HG02840 (cell line): Measurements from ENCODE around the gene DMC1.

ENCODE experiments used
- ATAC-seq: cut with Tn5 transposase; IDR thresholded peaks from one replicate; pipeline ENCODE4 v1.9.1; 2021; ENCODE audit warnings: mild to moderate bottlenecking, moderate library complexity, moderate number of reproducible peaks; ENCODE audit not compliant: unreplicated experiment, low FRiP score

DMC1 gene

GRCh38 chr22:38567531-38568285, 2.3 kb downstream of the DMC1 start:
- ATAC-seq, result no peak

- no peak for ATAC-seq
Measured at GRCh38 chr22:38566726-38567504, 3.1 kb downstream of the DMC1 start.

GRCh38 chr22:38565441-38565840, 4.5 kb downstream of the DMC1 start:
- no peak for ATAC-seq

GRCh38 chr22:38564669-38565068, 5.3 kb downstream of the DMC1 start:
- no peak for ATAC-seq

- ATAC-seq, result no peak
Measured at GRCh38 chr22:38554281-38554680, 15.7 kb downstream of the DMC1 start.

- no peak for ATAC-seq
Measured at GRCh38 chr22:38549101-38549894, 20.7 kb downstream of the DMC1 start.

- ATAC-seq, result no peak
Measured at GRCh38 chr22:38540701-38541100, 29.3 kb downstream of the DMC1 start.

GRCh38 chr22:38531251-38531938, 38.6 kb downstream of the DMC1 start:
- ATAC-seq, result no peak

- no peak for ATAC-seq
Measured at GRCh38 chr22:38524429-38524828, 45.6 kb downstream of the DMC1 start.

GRCh38 chr22:38523479-38523878, 46.5 kb downstream of the DMC1 start:
- ATAC-seq, result no peak

GRCh38 chr22:38523029-38523428, 47.0 kb downstream of the DMC1 start:
- ATAC-seq, result no peak

GRCh38 chr22:38519453-38520250, 50.3 kb downstream of the DMC1 start:
- no peak for ATAC-seq

- no peak for ATAC-seq
Measured at GRCh38 chr22:38518620-38519019, 51.4 kb downstream of the DMC1 start.

GRCh38 chr22:38513063-38513462, 56.9 kb downstream of the DMC1 start:
- no peak for ATAC-seq

- ATAC-seq, result no peak
Measured at GRCh38 chr22:38510416-38510970, 59.5 kb downstream of the DMC1 start.

GRCh38 chr22:38506118-38506962, 63.6 kb downstream of the DMC1 start, which contains the start of gene DDX17:
TSS of gene DDX17 (minus strand) at chr22:38506311.
- ATAC-seq, result peak; percentile 89

GRCh38 chr22:38505541-38506117, 64.4 kb downstream of the DMC1 start:
- peak; percentile 26 for ATAC-seq
